WI38 (cell line): Measurements from ENCODE around the gene MSANTD1.

Experiments
- H3K4me3 ChIP-seq: 2 replicates; pipeline ENCODE4 v1.5.1; 2011; ENCODE audit warnings: low read depth, mild to moderate bottlenecking, control low read depth, low read length
- CTCF ChIP-seq: IDR thresholded peaks from 2 replicates; pipeline ENCODE4 v1.5.1; 2012; ENCODE audit warnings: low read depth, mild to moderate bottlenecking, control low read depth, low read length

Gene MSANTD1

GRCh38 chr4:3244747-3245146, 4.2 kb upstream of the MSANTD1 start:
- no peak for TF ChIP-seq CTCF
- H3K4me3 ChIP-seq, result no peak overlapping the region

GRCh38 chr4:3245676-3246075, 3.3 kb upstream of the MSANTD1 start:
- no peak overlapping the region for H3K4me3 ChIP-seq
- TF ChIP-seq CTCF, result no peak

GRCh38 chr4:3246458-3247398, 2.2 kb upstream of the MSANTD1 start:
- no peak for TF ChIP-seq CTCF

GRCh38 chr4:3247399-3248177, 1.4 kb upstream of the MSANTD1 start:
- no peak overlapping the region for H3K4me3 ChIP-seq
- no peak for TF ChIP-seq CTCF

More at GRCh38 chr4:3246458-3247398, 2.2 kb upstream of the MSANTD1 start:
- no peak overlapping the region for H3K4me3 ChIP-seq

GRCh38 chr4:3248178-3248480, 830 bp upstream of the MSANTD1 start:
- TF ChIP-seq CTCF, result no peak
- H3K4me3 ChIP-seq, result no peak overlapping the region

- TF ChIP-seq CTCF, result no peak
- no peak overlapping the region for H3K4me3 ChIP-seq
These were observed 915 bp downstream of the MSANTD1 start for GRCh38 chr4:3249711-3250437.
